HCT116 (cell line): ENCODE measurements around the gene RFPL1. TPM values are rescaled to one million over a fixed set of nuclear protein-coding genes. Genes with fewer than 3 reads are reported as not detected.

Experiments
- ATAC-seq: fragments of 200-7000 bp; cut with Tn5 transposase; 2 replicates; pipeline ENCODE4 v1.9.1; 2020; ENCODE audit warnings: mild to moderate bottlenecking, moderate library complexity
- BruUV-seq: library from RNA; stranded (reverse); fragments of 400-500 nt; replicated peaks from 2 replicates; lab custom pipeline; 2021; lab: Mats Ljungman, UMichigan
- CTCF ChIA-PET: fragments of 300-600 bp; sonication (Branson Sonifier 250); formaldehyde crosslinking; loops from one replicate; lab custom pipeline; 2021; ENCODE audit warnings: antibody characterized with exemption; lab: Charles Lee
- POLR2A ChIA-PET: fragments of 300-600, 350-600 bp; sonication (Branson Sonifier 250); formaldehyde crosslinking; loops from one replicate; lab custom pipeline; 2021; ENCODE audit warnings: antibody characterized with exemption; lab: Charles Lee
- RAD21 ChIA-PET, 2 experiments: fragments of 300-600 bp; sonication (Branson Sonifier 250); formaldehyde crosslinking; loops; one replicate each; lab custom pipeline; 2023; ENCODE audit warnings: low total read pairs in 2 of 2; ENCODE audit not compliant: uncharacterized antibody in 2 of 2, unreplicated experiment in 2 of 2, low non-redundant PET in 1 of 2; lab: Charles Lee
- DNase-seq: peaks from one replicate; pipeline ENCODE4 v3.0.0-alpha.2; 2010; ENCODE audit warnings: low read depth, low spot score
- H2AFZ ChIP-seq: fragments of 200-600 bp; shearing (Covaris generic), sonication (generic); 2 replicates; pipeline ENCODE4 v1.6.1; 2017; ENCODE audit warnings: low read depth, mixed run types, mixed read lengths, antibody characterized with exemption, low read length; ENCODE audit not compliant: poor library complexity, severe bottlenecking
- H3K27ac ChIP-seq: 2 replicates; pipeline ENCODE4 v1.5.1; 2012; ENCODE audit warnings: low read depth, low read length
- H3K27me3 ChIP-seq: fragments of 200-600 bp; sonication (generic); 2 replicates; pipeline ENCODE4 v1.6.1; 2016; ENCODE audit warnings: mixed run types, low read length, mixed read lengths; ENCODE audit not compliant: insufficient read depth
- H3K36me3 ChIP-seq, 2 experiments: fragments of 200-500 bp in 1 of 2; fragments of 200-600 bp in 1 of 2; sonication (Bioruptor generic) in 1 of 2; sonication (generic) in 1 of 2; 2 replicates each; pipeline versions ENCODE4 v1.5.1 to v1.6.1; 2014 to 2016; ENCODE audit warnings: low read length in 2 of 2, inconsistent platforms in 1 of 2, mixed read lengths in 1 of 2, mixed run types in 1 of 2; ENCODE audit not compliant: insufficient read depth in 2 of 2, control insufficient read depth in 1 of 2
- H3K4me1 ChIP-seq, 2 experiments: fragments of 200-600 bp in 1 of 2; sonication (generic) in 1 of 2; 2 replicates each; pipeline versions ENCODE4 v1.5.1 to v1.6.1; 2012 to 2017; ENCODE audit warnings: low read length in 2 of 2, inconsistent platforms in 1 of 2, mild to moderate bottlenecking in 1 of 2, mixed read lengths in 1 of 2, mixed run types in 1 of 2, moderate library complexity in 1 of 2; ENCODE audit not compliant: insufficient read depth in 2 of 2, control insufficient read depth in 1 of 2
- H3K4me2 ChIP-seq: fragments of 200-600 bp; sonication (generic); 2 replicates; pipeline ENCODE4 v1.6.1; 2017; ENCODE audit warnings: mixed run types, low read length, mixed read lengths
- H3K4me3 ChIP-seq, 2 experiments: fragments of 200-600 bp in 1 of 2; sonication (generic) in 1 of 2; replicated peaks in 1 of 2; 2 replicates each; pipeline ENCODE4 v1.5.1; 2011 to 2016; ENCODE audit warnings: low read length in 2 of 2, control low read depth in 1 of 2, low read depth in 1 of 2, mild to moderate bottlenecking in 1 of 2, mixed read lengths in 1 of 2, mixed run types in 1 of 2
- H3K79me2 ChIP-seq: fragments of 200-600 bp; sonication (generic); 2 replicates; pipeline ENCODE4 v1.6.1; 2017; ENCODE audit warnings: mild to moderate bottlenecking, mixed run types, low read length, moderate library complexity, mixed read lengths; ENCODE audit not compliant: insufficient read depth
- H3K9ac ChIP-seq: fragments of 200-600 bp; sonication (generic); 2 replicates; pipeline ENCODE4 v1.6.1; 2016; ENCODE audit warnings: low read length, mixed read lengths
- H3K9me2 ChIP-seq: fragments of 200-600 bp; sonication (generic), shearing (Covaris generic); 2 replicates; pipeline ENCODE4 v1.6.1; 2017; ENCODE audit warnings: mixed run types, mild to moderate bottlenecking, moderate library complexity; ENCODE audit not compliant: insufficient read depth
- H3K9me3 ChIP-seq, 2 experiments: fragments of 200-500 bp in 1 of 2; fragments of 200-600 bp in 1 of 2; sonication (Bioruptor generic) in 1 of 2; sonication (generic) in 1 of 2; 2 replicates each; pipeline ENCODE4 v1.6.1; 2014 to 2017; ENCODE audit warnings: low read length in 2 of 2, mixed read lengths in 2 of 2, inconsistent platforms in 1 of 2, low read depth in 1 of 2, mild to moderate bottlenecking in 1 of 2, mixed run types in 1 of 2, moderate library complexity in 1 of 2; ENCODE audit not compliant: control insufficient read depth in 1 of 2, insufficient read depth in 1 of 2
- H4K20me1 ChIP-seq: fragments of 200-600 bp; sonication (generic), shearing (Covaris generic); 2 replicates; pipeline ENCODE4 v1.6.1; 2017; ENCODE audit warnings: mixed run types, mild to moderate bottlenecking, moderate library complexity; ENCODE audit not compliant: insufficient read depth
- FOSL1 ChIP-seq: IDR thresholded peaks from 2 replicates; pipeline ENCODE4 v1.6.1; 2012; ENCODE audit warnings: low read depth
- YY1 ChIP-seq: IDR thresholded peaks from 2 replicates; pipeline ENCODE4 v1.6.1; 2011; ENCODE audit warnings: low read length, low read depth, moderate library complexity, mild to moderate bottlenecking; ENCODE audit not compliant: insufficient replicate concordance; ENCODE audit errors: extremely low read depth
- intact Hi-C: fragments of 100-400 bp; cut with micrococcal nuclease; formaldehyde crosslinking; loops from 2 replicates; pipeline ENCODE4 v1.10.0; 2022
- total RNA-seq: library from RNA; stranded (reverse); gene quantifications from one replicate; pipeline ENCODE4 v1.2.1, GENCODE V29; 2021; ENCODE audit not compliant: unreplicated experiment
- TF ChIP-seq, protein P1 (sequence below): IDR thresholded peaks from 2 replicates; pipeline ENCODE4 v1.6.1; 2012; ENCODE audit warnings: low read depth

The RFPL1 gene
- total RNA-seq, 1 experiment from 2014 or later = not detected

DNA sequence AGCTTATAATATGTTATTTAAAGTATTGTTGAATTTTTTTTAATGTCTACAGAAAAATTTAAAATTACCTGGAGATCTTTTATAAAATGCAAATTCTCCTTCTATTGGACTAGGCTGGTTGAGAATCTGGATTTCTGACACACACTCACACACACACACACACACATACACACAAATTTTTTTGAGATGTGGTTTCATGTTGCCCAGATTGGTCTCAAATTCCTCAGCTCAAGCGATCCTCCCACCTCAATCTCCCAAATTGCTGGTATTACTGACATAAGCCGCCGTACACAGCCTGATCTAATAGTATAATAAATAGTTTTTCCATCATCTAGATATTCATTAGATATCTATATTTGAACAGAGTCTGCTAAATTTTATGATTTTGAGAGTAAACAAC is 4.5 kb upstream of the RFPL1 start:
- no peak overlapping the region for H3K4me2 ChIP-seq
- DNase-seq (no peak), ATAC-seq (no peak)
- POLR2A ChIA-PET = no interaction called here
- H3K4me3 ChIP-seq = no peak overlapping the region
- no peaks in the 10 kb centered on the region for H3K9me2 ChIP-seq
- no peak overlapping the region for H3K27ac ChIP-seq
- no peaks in the 10 kb centered on the region for H4K20me1 ChIP-seq
- no TSS peak for BruUV-seq
- RAD21 ChIA-PET = no interaction called here
- H3K9me3 ChIP-seq = no peaks in the 10 kb centered on the region
- intact Hi-C loops = no loop called here
- no peaks in the 10 kb centered on the region for H3K79me2 ChIP-seq
- no peak overlapping the region for H3K9ac ChIP-seq
- 0 out of 2 replicates have a peak, but pooled peaks cover 7% of the 10 kb centered on the region for H3K27me3 ChIP-seq
- no peaks in the 10 kb centered on the region for H3K4me1 ChIP-seq
- TF ChIP-seq YY1 = no peak
- TF ChIP-seq, protein P1, sequence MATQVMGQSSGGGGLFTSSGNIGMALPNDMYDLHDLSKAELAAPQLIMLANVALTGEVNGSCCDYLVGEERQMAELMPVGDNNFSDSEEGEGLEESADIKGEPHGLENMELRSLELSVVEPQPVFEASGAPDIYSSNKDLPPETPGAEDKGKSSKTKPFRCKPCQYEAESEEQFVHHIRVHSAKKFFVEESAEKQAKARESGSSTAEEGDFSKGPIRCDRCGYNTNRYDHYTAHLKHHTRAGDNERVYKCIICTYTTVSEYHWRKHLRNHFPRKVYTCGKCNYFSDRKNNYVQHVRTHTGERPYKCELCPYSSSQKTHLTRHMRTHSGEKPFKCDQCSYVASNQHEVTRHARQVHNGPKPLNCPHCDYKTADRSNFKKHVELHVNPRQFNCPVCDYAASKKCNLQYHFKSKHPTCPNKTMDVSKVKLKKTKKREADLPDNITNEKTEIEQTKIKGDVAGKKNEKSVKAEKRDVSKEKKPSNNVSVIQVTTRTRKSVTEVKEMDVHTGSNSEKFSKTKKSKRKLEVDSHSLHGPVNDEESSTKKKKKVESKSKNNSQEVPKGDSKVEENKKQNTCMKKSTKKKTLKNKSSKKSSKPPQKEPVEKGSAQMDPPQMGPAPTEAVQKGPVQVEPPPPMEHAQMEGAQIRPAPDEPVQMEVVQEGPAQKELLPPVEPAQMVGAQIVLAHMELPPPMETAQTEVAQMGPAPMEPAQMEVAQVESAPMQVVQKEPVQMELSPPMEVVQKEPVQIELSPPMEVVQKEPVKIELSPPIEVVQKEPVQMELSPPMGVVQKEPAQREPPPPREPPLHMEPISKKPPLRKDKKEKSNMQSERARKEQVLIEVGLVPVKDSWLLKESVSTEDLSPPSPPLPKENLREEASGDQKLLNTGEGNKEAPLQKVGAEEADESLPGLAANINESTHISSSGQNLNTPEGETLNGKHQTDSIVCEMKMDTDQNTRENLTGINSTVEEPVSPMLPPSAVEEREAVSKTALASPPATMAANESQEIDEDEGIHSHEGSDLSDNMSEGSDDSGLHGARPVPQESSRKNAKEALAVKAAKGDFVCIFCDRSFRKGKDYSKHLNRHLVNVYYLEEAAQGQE = no peak
- TF ChIP-seq, all 23 proteins: peak for 0
- no peak overlapping the region for H2AFZ ChIP-seq
- CTCF ChIA-PET = no interaction called here
- H3K36me3 ChIP-seq = no peaks in the 10 kb centered on the region

DNA sequence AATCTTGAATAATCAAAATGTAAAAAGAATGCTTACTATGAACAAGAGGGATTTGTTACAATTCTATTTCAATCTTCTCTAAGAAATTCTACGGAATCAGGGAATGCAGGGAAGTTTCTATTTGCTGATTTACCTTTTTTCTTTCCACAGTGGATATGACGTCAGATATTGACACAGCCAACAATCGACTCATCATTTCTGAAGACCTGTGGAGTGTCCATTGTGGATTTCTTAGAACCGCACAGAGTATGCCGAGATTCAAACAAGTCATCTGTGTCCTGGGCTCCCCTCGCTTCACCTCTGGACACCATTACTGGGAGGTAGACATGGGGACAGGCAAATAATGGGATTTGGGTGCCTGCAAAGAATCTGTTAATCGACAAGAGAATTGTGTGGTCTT is 4.1 kb upstream of the RFPL1 start:
- no peak overlapping the region for H3K4me2 ChIP-seq
- H3K9me2 ChIP-seq = no peaks in the 10 kb centered on the region

More for the DNA sequence above, 4.1 kb upstream of the RFPL1 start:
- Histone ChIP-seq H3K36me3 (no peaks in the 10 kb centered on the region), H3K9ac (no peak overlapping the region), H3K79me2 (no peaks in the 10 kb centered on the region), H3K9me3 (no peaks in the 10 kb centered on the region), H3K4me1 (no peaks in the 10 kb centered on the region), H3K27me3 (0 out of 2 replicates have a peak, but pooled peaks cover 7% of the 10 kb centered on the region), H3K4me3 (no peak overlapping the region), H2AFZ (no peak overlapping the region), H4K20me1 (no peaks in the 10 kb centered on the region), H3K27ac (no peak overlapping the region)
- CTCF ChIA-PET = no interaction called here
- intact Hi-C loops = no loop called here
- BruUV-seq = no TSS peak
- POLR2A ChIA-PET = no interaction called here
- DNase-seq (no peak), ATAC-seq (no peak)
- RAD21 ChIA-PET = no interaction called here
- no peak for TF ChIP-seq FOSL1
